Measurements from ENCODE around the gene EDA.

DNA sequence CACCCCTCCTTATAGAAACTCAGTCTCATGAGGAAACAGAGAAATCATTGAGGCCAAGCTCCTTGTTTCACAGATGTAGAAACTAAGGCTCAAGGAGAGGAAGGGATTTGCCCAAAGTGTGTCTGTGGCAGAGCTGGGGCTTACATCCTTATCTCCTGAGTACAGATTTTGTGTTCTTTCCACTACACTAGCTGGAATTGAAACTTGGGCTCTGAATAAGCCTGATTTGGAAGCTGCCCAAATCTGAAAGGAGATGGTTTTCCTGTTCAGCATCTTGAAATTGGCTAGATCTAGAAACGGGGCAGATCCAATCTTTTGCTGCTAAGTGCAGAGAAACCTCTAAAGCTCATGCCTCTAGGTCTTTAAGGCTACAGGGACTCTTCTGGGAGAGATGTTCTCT, 409.6 kb downstream of the EDA start:
- TF ChIP-seq, protein P1, sequence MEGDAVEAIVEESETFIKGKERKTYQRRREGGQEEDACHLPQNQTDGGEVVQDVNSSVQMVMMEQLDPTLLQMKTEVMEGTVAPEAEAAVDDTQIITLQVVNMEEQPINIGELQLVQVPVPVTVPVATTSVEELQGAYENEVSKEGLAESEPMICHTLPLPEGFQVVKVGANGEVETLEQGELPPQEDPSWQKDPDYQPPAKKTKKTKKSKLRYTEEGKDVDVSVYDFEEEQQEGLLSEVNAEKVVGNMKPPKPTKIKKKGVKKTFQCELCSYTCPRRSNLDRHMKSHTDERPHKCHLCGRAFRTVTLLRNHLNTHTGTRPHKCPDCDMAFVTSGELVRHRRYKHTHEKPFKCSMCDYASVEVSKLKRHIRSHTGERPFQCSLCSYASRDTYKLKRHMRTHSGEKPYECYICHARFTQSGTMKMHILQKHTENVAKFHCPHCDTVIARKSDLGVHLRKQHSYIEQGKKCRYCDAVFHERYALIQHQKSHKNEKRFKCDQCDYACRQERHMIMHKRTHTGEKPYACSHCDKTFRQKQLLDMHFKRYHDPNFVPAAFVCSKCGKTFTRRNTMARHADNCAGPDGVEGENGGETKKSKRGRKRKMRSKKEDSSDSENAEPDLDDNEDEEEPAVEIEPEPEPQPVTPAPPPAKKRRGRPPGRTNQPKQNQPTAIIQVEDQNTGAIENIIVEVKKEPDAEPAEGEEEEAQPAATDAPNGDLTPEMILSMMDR (IDR thresholded peaks at IDR 0.05) = no peak
- TF ChIP-seq ZFX (IDR thresholded peaks at IDR 0.05; ENCODE audit: borderline replicate concordance) = no peak
